ENCODE data around the gene MKNK2.
"Not testable (repeated sequence)": the region's sequence is repeated elsewhere in the genome, so short reads cannot be mapped to it uniquely, and the experiment has no call there.

MKNK2 gene

GRCh38 chr19:2096480-2097202, 45.6 kb upstream of the MKNK2 start, which contains the start of gene IZUMO4:
Gene IZUMO4, plus strand, starts transcription at chr19:2096915. Its CDS starts 31 bp downstream, at chr19:2096946.
- peak; percentile 36 for TF ChIP-seq CTCF (IDR thresholded peaks at IDR 0.05; ENCODE audit: low read depth, low read length)
- H3K4me3 ChIP-seq (ENCODE audit: low read depth, low read length) = peak within 1 kb of the TSS; percentile 74
- DNase-seq (ENCODE audit: low read depth, low spot score) = peak; percentile 97
- in situ Hi-C loops (cut with HindIII; ENCODE audit: low sequenced_read_pairs) = no loop called here

GRCh38 chr19:2096034-2096479, 45.0 kb upstream of the MKNK2 start, which contains the start of gene MOB3A:
Gene MOB3A, minus strand, starts transcription at chr19:2096326. Its CDS starts 17,766 bp downstream, at chr19:2078560.
- DNase-seq (ENCODE audit: low read depth, low spot score) = peak; percentile 95
- H3K4me3 ChIP-seq (ENCODE audit: low read depth, low read length) = peak within 1 kb of the TSS; percentile 74
- TF ChIP-seq CTCF (IDR thresholded peaks at IDR 0.05; ENCODE audit: low read depth, low read length) = peak; percentile 50
- in situ Hi-C loops (cut with HindIII; ENCODE audit: low sequenced_read_pairs) = no loop called here

GRCh38 chr19:2091926-2092525, 41.0 kb upstream of the MKNK2 start:
- in situ Hi-C loops (cut with HindIII; ENCODE audit: low sequenced_read_pairs); H3K4me3 ChIP-seq (ENCODE audit: low read depth, low read length); DNase-seq (ENCODE audit: low read depth, low spot score): not testable (repeated sequence)

GRCh38 chr19:2089727-2090053, 38.6 kb upstream of the MKNK2 start:
- DNase-seq (ENCODE audit: low read depth, low spot score) = no peak
- H3K4me3 ChIP-seq (ENCODE audit: low read depth, low read length) = no peak overlapping the region
- in situ Hi-C loops (cut with HindIII; ENCODE audit: low sequenced_read_pairs) = no loop called here
- no peak for TF ChIP-seq CTCF (IDR thresholded peaks at IDR 0.05; ENCODE audit: low read depth, low read length)

GRCh38 chr19:2089001-2089711, 38.1 kb upstream of the MKNK2 start:
- no peak overlapping the region for H3K4me3 ChIP-seq (ENCODE audit: low read depth, low read length)
- in situ Hi-C loops (cut with HindIII; ENCODE audit: low sequenced_read_pairs) = no loop called here
- DNase-seq (ENCODE audit: low read depth, low spot score) = peak; percentile 52
- peak; percentile 14 for TF ChIP-seq CTCF (IDR thresholded peaks at IDR 0.05; ENCODE audit: low read depth, low read length)

GRCh38 chr19:2087621-2088100, 36.6 kb upstream of the MKNK2 start:
- no peak for DNase-seq (ENCODE audit: low read depth, low spot score)
- in situ Hi-C loops (cut with HindIII; ENCODE audit: low sequenced_read_pairs) = no loop called here
- no peak overlapping the region for H3K4me3 ChIP-seq (ENCODE audit: low read depth, low read length)
- no peak for TF ChIP-seq CTCF (IDR thresholded peaks at IDR 0.05; ENCODE audit: low read depth, low read length)

GRCh38 chr19:2086695-2087620, 35.9 kb upstream of the MKNK2 start:
- H3K4me3 ChIP-seq (ENCODE audit: low read depth, low read length); DNase-seq (ENCODE audit: low read depth, low spot score); in situ Hi-C loops (cut with HindIII; ENCODE audit: low sequenced_read_pairs): not testable (repeated sequence)
